Measurements from ENCODE around the gene GPR153. TPM values are rescaled to one million over a fixed set of nuclear protein-coding genes. Genes with fewer than 3 reads are reported as not detected.

The GPR153 gene
- total RNA-seq, 1 donor from 2014 or later = 1.6 TPM

DNA sequence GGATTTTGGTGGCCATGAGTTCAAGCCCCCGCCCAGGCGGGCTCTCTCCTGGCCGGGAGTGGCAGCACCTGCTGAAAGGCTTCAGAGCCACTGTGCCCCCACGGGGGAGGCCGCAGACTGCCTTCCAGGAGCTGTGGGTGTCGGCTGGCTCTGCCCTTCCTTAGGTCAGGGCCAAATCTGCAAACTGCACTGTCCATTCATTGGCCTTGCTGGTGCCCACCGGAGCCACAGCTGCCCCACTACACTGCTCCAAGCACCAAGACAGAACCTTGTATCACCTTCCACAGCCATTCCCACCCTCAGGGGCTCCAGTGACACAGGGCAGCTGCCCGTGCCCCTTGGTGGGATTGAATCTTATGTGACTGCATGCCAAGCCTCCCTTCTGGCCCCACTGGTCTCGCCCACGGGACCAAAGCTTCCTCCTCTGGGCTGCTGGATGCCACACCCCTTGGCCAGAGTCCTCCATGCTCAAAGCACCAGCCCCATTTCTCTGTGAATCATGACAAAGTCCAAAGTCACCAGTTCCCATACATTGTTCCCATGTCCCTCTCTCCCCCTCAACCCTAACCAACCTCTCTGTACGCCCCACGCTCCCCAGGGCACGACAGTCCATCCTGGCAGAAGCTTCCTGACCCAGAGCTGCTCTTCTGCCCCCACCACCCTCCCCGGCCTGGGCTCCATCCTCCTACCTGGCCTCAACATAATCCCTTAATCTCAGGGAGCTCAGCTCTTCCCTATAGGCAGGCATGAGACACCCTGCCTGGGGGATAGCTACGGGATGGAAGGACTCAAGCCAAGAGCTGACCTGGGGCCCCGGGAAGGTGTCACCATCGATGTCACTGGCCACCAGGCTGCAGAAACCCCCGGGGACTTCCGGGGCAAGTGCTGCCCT lies 20.9 kb upstream of the GPR153 start:
- intact Hi-C loops (cut with micrococcal nuclease) = no loop called here
- H3K4me1 Mint-ChIP-seq (ENCODE audit: low read depth) = no peaks in the 10 kb centered on the region
- H3K27ac Mint-ChIP-seq = no peak overlapping the region
- no peaks in the 10 kb centered on the region for H3K9me3 Mint-ChIP-seq
- no peaks in the 10 kb centered on the region for H3K27me3 Mint-ChIP-seq (ENCODE audit: insufficient read depth)
- no peaks in the 10 kb centered on the region for H3K36me3 Mint-ChIP-seq (ENCODE audit: low read depth)
- no peak for DNase-seq (ENCODE audit: low spot score)
- no peak overlapping the region for H3K4me3 Mint-ChIP-seq

DNA sequence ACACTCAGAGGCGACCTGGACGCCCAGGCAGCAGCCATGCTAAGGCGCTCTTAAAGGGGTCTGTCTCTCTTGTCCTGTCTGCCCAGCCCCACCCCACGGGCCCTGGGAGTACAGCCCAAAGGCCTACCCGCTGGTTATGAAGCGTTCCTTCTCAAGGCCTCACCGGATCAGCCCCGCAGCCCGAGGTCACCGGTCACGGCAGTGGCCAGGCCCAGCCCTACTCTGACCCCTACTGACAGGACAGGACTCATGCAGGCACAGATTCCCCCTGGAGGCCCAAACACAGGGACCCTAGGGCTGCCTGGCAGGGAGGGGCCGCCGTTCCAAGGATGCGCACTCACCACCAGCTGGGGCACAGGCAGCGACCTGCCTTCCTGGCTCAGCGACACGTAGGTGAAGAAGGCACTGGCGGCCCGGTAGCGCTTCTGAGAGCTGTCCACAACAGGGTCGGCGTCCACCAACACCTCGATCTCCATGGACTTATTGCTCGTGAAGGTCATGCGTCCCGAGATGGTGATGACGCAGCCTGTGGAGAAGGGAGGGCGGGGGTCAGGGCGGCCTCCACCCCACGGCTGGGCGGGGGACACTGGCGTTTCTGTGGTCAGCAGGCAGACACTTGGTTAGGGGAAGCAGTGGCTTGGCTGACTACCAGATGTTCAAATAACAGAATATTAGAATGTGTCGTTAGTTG lies 20.0 kb upstream of the GPR153 start:
- DNase-seq (ENCODE audit: low spot score) = no peak
- Mint-ChIP-seq H3K27me3 (ENCODE audit: insufficient read depth) (no peaks in the 10 kb centered on the region), H3K4me1 (ENCODE audit: low read depth) (no peaks in the 10 kb centered on the region), H3K27ac (no peak overlapping the region), H3K36me3 (ENCODE audit: low read depth) (no peaks in the 10 kb centered on the region), H3K4me3 (no peak overlapping the region), H3K9me3 (no peaks in the 10 kb centered on the region)
- intact Hi-C loops (cut with micrococcal nuclease) = no loop called here

DNA sequence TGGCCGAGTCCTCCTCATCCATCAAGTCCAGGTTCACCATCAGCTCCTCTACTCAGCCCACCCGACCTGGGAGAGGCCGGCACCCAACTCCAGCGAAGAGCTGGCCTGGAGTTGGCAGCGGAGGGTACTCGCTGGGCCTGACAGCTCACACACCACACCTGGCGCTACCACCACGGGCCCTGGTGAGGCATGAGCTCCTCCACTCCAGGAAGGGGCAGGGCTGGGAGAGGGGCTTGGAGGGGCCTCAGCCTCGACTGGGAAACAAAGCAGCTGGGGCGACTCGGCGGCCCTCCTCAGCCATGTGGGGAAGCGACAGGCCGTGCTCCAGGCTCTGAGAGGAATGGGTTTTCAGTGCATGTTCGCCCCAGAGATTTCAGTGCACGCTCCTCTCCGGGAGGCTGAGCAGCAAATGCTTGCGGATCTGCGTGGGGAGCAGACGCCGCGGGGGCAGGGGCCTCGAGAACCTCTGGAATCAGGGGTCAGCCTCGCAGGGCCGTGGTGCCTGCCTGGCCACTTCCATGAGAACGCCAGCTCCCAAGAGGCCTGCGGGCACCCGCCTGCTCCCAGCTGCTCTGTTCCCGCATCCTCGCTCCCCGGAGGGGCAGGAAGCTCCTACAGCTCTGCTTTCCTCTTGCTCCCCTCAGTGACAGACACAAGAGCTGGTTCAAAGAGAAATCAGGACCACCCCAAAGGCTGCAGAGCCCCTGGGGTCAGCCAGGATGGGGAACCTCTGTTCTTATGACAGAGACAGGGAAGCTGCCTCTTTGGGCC lies 18.9 kb upstream of the GPR153 start:
- Mint-ChIP-seq H3K27me3 (ENCODE audit: insufficient read depth) (no peaks in the 10 kb centered on the region), H3K4me1 (ENCODE audit: low read depth) (no peaks in the 10 kb centered on the region), H3K9me3 (no peaks in the 10 kb centered on the region), H3K4me3 (no peak overlapping the region), H3K27ac (no peak overlapping the region), H3K36me3 (ENCODE audit: low read depth) (no peaks in the 10 kb centered on the region)
- intact Hi-C loops (cut with micrococcal nuclease) = no loop called here
- no peak for DNase-seq (ENCODE audit: low spot score)

DNA sequence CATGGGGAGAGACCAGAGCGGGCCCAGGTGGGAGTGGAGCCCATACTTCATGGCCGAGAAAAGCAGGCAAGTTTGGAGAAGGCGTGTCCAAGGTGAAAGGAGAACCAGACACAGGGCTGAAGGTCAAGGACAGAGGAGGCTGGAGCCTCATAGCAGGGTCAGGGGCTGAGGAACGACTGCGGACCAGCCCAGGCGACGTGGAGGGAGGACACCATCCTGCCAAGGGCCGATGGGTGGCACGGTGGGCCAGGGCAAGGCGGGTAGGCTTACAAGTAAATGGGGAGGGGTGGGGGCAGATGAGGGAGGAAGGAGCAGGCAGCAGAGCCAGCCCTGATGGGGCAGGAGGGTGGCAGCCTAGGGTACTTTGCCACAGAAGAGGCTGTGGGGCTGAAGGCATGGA lies 18.2 kb upstream of the GPR153 start:
- intact Hi-C loops (cut with micrococcal nuclease) = no loop called here
- H3K27ac Mint-ChIP-seq = no peak overlapping the region
- H3K27me3 Mint-ChIP-seq (ENCODE audit: insufficient read depth) = no peaks in the 10 kb centered on the region
- H3K4me3 Mint-ChIP-seq = no peak overlapping the region
- H3K9me3 Mint-ChIP-seq = no peaks in the 10 kb centered on the region
- H3K36me3 Mint-ChIP-seq (ENCODE audit: low read depth) = no peaks in the 10 kb centered on the region
- DNase-seq (ENCODE audit: low spot score) = no peak
- H3K4me1 Mint-ChIP-seq (ENCODE audit: low read depth) = no peaks in the 10 kb centered on the region

DNA sequence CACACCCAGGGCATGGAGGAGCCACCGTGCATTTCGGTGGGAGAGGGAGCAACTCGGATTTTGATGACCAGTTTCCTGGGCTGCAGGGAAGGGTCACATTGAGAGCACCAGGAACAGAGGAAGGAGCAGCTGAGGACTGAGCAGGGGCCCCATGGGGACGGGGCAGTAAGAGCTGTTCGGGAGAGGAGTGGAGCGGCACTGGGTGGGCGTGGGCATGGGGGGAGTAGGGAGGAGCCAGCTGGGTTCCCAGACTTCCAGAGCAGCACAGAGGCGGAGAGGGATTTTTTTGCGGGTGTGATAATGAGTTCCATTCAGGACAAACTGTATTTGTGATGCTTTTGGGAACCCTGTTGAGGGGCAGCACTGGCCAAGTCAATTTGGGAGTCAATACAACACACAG lies 17.4 kb upstream of the GPR153 start:
- Mint-ChIP-seq H3K4me1 (ENCODE audit: low read depth) (no peaks in the 10 kb centered on the region), H3K9me3 (no peaks in the 10 kb centered on the region), H3K36me3 (ENCODE audit: low read depth) (no peaks in the 10 kb centered on the region), H3K27ac (no peak overlapping the region), H3K27me3 (ENCODE audit: insufficient read depth) (no peaks in the 10 kb centered on the region), H3K4me3 (no peak overlapping the region)
- DNase-seq (ENCODE audit: low spot score) = no peak
- intact Hi-C loops (cut with micrococcal nuclease) = no loop called here

DNA sequence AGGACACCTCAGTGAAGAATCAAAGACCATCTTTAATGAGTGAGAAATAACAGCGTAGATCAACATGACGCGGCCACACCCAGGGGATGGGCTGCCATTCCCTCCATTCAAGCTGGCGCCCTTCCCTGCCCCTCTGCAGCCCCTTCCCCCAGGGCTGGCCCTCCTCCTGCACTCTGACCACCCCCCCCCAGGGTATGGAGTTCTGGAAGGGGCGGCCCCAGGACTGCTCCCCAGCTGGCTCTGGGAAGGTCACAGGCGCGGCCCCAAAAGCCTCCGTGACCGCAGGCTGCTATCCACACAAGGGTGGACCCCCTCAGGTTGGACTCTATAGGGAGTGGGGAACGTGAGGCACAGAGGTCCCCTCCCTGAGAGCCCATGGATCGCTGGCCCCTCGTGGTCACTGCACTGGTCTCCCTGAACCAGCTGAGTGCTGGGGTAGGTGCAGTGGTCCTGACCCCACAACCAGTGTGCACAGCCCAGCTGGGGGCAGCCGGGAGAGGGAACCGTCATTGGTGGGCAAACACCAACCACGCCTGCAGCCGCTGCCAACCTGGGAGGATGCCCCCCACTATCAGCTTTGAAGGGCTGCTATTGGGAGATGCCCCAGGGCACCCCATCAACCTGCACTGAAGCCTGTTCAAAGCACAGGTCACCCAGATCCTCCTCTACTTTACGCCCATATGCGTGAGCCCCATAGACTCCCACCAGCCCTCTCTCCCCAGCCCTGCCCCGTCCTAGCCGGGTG lies 16.1 kb upstream of the GPR153 start:
- no peaks in the 10 kb centered on the region for H3K36me3 Mint-ChIP-seq (ENCODE audit: low read depth)
- no peak overlapping the region for H3K4me3 Mint-ChIP-seq
- intact Hi-C loops (cut with micrococcal nuclease) = no loop called here
- no peak overlapping the region for H3K27ac Mint-ChIP-seq
- no peak for DNase-seq (ENCODE audit: low spot score)
- no peaks in the 10 kb centered on the region for H3K27me3 Mint-ChIP-seq (ENCODE audit: insufficient read depth)
- no peaks in the 10 kb centered on the region for H3K4me1 Mint-ChIP-seq (ENCODE audit: low read depth)
- H3K9me3 Mint-ChIP-seq = no peaks in the 10 kb centered on the region

DNA sequence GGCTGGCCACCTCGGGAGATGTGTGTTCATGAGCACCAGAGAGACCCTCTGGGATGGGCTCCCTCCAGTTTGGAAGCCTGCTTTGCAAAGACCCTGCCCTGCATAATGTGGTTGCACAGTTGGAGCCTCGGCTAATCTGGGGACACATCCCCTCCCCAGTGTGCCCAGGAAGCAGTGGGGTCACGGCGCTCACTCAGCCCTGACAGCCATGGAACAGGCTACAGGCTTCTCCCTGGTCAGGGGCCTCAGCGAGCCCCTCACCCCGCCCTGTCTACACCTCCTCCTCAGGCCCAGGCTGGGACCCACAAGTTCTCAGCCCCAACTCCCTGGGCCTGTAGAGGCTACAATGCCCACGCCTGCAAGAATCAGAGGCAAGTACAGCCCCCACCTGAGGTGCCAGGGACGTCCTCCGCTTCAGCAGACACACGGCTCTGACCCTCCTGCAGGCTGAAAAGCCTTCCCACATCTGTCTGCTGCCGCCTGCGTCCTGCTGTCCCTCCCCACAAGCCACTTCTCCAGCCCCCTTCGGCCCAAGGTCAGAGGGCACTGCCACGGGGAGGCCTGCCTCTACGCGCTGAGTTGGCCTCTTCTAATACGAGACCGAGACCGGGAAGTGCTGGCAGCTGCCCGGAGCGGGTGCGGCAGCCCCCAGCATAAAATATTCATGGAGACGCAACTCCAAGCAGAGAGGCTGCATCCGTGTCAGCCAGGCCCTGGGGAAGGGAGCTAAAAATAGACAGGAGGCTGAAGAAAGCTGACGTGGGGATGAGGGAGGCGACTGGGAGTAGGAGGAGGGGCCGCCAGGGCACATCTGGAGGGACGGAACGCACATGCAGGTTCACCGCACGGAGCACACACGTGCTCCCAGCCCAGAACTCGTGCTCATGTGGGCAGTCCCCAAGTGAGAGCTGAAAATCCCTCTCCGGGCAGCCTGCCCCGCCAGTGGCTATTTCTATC lies 15.2 kb upstream of the GPR153 start:
- no peaks in the 10 kb centered on the region for H3K27me3 Mint-ChIP-seq (ENCODE audit: insufficient read depth)
- no peaks in the 10 kb centered on the region for H3K9me3 Mint-ChIP-seq
- intact Hi-C loops (cut with micrococcal nuclease) = no loop called here
- H3K36me3 Mint-ChIP-seq (ENCODE audit: low read depth) = no peaks in the 10 kb centered on the region
- no peak overlapping the region for H3K4me3 Mint-ChIP-seq
- DNase-seq (ENCODE audit: low spot score) = no peak
- H3K27ac Mint-ChIP-seq = no peak overlapping the region
- H3K4me1 Mint-ChIP-seq (ENCODE audit: low read depth) = no peaks in the 10 kb centered on the region

DNA sequence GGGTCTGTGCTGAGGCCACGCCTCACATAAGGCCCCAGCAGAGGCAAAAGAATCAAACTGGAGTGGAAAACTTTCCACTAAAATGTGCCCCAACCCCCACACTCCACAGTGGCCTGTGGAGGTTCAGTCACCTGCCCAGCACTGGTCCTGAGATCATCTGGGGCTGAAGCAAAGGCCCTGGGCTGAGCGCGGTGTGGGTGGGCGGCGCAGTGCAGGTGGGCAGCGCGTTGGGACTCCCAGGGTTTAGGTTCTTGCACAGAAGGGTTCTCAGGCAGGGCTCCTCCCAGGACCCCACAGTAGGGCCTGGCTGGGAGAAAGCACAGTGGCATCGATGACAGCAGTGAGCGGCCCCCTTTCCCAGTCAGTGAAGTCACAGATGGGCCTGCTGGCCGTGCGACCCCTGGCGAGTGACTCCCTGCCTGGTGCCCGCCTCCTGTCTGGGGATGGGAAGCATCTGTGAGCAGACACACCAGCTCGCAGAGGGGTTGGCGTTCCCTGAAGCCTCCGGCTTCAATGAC lies 13.8 kb upstream of the GPR153 start:
- Mint-ChIP-seq H3K4me3 (no peak overlapping the region), H3K4me1 (ENCODE audit: low read depth) (no peaks in the 10 kb centered on the region), H3K9me3 (no peaks in the 10 kb centered on the region), H3K27ac (no peak overlapping the region), H3K36me3 (ENCODE audit: low read depth) (no peaks in the 10 kb centered on the region), H3K27me3 (ENCODE audit: insufficient read depth) (no peaks in the 10 kb centered on the region)
- DNase-seq (ENCODE audit: low spot score) = no peak
- intact Hi-C loops (cut with micrococcal nuclease) = no loop called here

DNA sequence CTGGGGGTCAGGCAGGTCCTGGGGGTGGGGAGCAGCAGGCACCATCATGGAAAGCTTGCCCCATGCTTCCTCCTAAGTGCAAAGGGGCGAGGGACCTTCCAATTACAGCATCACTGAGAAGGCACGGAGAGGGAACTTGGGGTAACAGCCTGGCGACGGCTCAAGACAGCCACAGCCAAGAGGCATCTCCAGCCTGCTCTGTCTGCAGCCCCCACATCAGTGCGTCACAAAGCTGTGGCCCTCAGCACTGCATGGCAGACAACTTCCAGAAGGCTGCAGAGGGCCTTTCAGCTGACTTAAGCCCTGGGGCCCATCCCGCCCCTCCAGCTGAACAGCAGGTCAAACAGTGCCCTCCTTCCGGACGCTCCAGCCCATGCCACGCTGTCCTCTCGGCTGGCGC lies 13.2 kb upstream of the GPR153 start:
- Mint-ChIP-seq H3K36me3 (ENCODE audit: low read depth) (no peaks in the 10 kb centered on the region), H3K27me3 (ENCODE audit: insufficient read depth) (no peaks in the 10 kb centered on the region), H3K27ac (no peak overlapping the region), H3K9me3 (no peaks in the 10 kb centered on the region), H3K4me1 (ENCODE audit: low read depth) (no peaks in the 10 kb centered on the region), H3K4me3 (no peak overlapping the region)
- no peak for DNase-seq (ENCODE audit: low spot score)
- intact Hi-C loops (cut with micrococcal nuclease) = no loop called here

DNA sequence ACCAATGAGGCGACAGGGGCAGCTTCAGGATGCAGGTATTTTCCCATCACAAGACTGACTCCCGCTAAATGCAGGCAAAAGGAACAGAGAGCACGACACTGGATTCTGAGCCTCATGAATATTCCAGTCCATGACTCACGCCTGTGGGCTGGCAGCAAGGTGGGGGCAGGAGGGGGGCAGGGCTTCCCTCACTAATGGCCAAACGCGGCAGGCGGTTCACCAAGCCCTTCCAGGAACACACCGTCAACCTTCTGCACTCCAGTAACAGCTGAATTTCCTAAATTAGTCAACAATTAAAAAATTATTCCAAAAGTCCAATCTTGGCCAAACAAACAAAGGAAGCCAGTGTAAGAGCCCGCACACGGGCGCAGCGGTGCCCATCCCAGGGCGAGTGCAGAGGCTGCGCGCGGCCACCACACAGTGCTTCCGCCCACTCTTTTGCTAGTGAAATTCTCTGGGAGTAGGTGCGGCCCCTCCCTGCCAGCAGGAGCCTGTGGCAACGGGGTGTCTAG lies 12.5 kb upstream of the GPR153 start:
- no peaks in the 10 kb centered on the region for H3K9me3 Mint-ChIP-seq
- intact Hi-C loops (cut with micrococcal nuclease) = no loop called here
- H3K36me3 Mint-ChIP-seq (ENCODE audit: low read depth) = no peaks in the 10 kb centered on the region
- H3K4me3 Mint-ChIP-seq = no peak overlapping the region
- DNase-seq (ENCODE audit: low spot score) = no peak
- H3K4me1 Mint-ChIP-seq (ENCODE audit: low read depth) = no peaks in the 10 kb centered on the region
- no peaks in the 10 kb centered on the region for H3K27me3 Mint-ChIP-seq (ENCODE audit: insufficient read depth)
- H3K27ac Mint-ChIP-seq = no peak overlapping the region

DNA sequence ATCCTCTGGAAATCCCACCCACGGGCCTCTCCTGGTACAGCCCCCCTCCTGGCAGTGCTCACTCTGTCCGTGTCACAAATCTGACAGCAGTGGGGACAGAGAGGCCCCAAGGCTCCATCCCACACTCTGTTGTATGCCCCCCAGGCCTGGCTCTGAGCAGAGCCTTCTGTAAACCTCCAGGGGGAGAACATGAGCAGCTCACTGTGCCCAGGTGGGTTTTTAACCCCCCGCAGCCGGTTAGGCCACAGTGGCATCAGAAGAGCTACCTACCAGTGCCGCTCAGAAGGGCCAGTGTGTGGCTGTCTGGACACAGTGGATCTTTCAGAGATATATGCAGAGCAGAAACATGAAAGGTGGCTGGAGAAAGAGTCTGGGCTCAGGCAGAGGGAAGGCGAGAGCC lies 12.0 kb upstream of the GPR153 start:
- Mint-ChIP-seq H3K27ac (no peak overlapping the region), H3K36me3 (ENCODE audit: low read depth) (no peaks in the 10 kb centered on the region), H3K4me1 (ENCODE audit: low read depth) (no peaks in the 10 kb centered on the region), H3K9me3 (no peaks in the 10 kb centered on the region), H3K4me3 (no peak overlapping the region), H3K27me3 (ENCODE audit: insufficient read depth) (no peaks in the 10 kb centered on the region)
- intact Hi-C loops (cut with micrococcal nuclease) = no loop called here
- no peak for DNase-seq (ENCODE audit: low spot score)
